GM19238 (cell line): ENCODE data around the gene SEC11C.
"Not testable (repeated sequence)": the region's sequence is repeated elsewhere in the genome, so short reads cannot be mapped to it uniquely, and the experiment has no call there.

ENCODE experiments used
- DNase-seq: peaks from one replicate; pipeline ENCODE4 v3.0.0; 2011; ENCODE audit warnings: low spot score; ENCODE audit not compliant: insufficient read length

The SEC11C gene

GRCh38 chr18:59139615-59140301, at the start of gene SEC11C:
SEC11C (plus strand) TSS chr18:59139884; CDS start chr18:59139949, 65 bp downstream.
- peak; percentile 88 for DNase-seq

DNA sequence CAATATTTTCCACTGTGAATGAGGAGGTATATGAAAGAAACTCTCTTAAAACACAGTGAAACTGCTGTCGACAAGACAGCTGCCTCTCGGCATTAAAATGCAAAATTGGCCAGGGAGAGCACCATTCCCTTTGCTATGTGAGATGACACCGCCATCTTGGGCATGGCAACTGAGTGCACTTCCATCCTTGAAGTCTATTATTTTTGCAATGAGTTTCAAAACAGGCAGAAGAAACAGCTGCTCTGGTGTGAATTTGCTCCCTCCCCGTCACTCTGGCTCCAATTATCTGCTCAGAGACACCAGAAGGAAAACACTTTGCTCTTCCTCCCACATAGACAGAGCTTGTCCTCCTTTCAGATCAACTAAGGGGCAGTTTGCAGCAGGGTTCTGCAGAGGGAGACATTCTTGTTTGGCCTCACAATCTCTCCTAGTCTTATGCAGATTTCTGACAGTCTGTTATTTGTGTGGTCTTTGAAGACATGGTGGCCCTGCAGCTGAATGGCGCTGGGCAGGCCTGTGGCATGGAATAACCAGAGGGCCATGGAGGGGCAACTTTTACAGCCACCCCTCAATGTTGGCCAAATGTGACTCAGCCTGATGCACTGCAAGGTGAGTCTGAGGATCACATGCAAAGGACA, 48.6 kb upstream of the SEC11C start:
- no peak for DNase-seq

DNA sequence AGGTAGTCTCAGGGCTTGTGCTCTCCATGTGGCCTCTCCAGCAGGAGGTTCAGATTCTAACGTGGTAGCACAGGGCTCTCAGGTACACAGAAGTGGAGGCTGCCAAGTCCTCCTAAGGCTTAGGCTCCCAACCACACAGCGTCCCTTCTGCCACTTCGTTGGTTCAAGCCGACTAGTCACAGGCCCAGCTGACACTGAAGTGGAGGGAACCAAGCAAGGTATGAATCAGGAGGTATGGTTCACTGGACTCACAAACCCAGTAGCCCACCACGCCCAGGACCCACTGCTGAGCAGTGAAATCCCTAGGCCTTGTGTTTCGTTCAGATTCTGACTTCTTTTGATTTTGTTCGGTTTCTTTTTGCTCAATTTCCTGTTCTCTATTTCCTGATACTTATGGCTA, 46.0 kb upstream of the SEC11C start:
- DNase-seq, result no peak

DNA sequence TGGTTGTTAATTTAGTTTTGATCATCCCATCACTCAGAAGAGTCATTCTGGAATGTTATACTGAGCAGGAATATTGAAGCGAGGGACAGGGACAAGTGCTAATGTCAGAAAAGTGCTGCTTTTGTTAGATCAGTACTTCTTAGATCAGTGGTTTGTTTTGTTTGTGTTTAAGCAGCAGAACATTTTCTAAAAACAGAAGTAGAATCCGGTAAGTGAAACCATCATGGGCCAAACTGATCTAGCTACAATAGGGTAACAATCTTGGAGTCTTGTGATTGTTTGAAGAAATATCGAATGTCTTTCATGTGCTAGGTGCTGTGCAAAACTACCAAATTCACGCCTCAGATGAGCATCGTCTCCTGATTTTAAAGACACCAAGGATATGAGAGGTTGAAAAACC, 45.1 kb upstream of the SEC11C start:
- DNase-seq, result no peak

DNA sequence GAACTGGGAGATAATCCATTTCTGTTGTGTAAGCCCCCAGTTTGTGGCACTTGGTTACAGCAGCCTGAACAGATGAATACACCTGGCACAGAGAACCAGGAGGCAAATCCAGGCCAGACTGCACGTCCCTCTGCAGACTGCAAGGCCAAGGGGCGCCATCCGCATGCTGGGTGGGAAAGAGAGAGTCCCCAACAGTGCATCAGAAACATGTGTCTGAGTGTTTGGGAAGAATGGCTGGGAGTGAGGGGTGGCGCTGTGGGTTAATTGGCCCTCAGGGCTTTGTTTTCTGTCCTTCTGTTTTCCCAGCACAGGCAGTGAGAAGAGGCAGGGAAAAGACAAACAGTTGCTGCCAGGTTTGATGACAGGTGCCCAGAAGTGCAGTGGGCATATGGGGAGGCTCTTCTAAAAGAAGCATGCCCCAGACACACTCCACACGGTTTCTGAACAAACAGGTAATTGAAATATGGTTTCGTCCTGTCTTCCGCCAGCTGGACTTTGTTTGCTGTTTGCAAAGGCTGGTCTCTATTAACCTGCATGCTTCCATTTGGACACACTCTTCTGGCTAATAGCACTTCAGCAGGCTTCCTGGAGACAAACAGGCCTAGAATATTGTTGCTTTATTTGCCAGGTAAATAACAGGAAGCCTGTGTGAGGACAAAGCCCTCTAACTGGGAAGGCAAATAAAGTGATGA, 43.4 kb upstream of the SEC11C start:
- DNase-seq, result no peak

DNA sequence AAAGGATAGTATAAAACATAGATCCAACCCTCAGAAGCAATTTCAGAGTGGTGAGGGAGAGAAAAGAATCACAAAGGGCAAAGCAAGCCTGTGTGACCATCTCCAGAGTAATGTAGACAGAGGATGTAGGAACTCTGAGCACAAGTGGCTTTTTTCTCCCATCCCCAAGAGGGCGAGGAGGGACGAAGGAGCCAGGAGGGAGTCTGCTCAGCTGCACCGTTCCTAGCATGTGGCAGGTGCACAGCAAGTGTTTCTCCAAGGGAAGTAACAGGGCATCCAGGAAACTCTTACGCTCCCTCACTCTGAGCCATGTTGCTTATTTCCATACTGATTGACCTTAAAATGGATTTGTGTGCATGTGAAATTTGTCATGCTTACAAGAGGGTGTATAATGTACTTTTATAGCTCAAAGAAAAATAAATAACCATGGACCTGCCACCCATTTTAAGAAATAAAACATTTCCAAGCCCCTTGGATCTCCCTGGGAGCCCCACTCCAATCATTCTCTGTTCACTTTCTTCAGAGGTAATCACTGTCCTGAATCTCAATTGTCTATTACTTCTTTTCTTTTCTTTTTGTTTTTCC, 37.8 kb upstream of the SEC11C start:
- DNase-seq, result no peak

DNA sequence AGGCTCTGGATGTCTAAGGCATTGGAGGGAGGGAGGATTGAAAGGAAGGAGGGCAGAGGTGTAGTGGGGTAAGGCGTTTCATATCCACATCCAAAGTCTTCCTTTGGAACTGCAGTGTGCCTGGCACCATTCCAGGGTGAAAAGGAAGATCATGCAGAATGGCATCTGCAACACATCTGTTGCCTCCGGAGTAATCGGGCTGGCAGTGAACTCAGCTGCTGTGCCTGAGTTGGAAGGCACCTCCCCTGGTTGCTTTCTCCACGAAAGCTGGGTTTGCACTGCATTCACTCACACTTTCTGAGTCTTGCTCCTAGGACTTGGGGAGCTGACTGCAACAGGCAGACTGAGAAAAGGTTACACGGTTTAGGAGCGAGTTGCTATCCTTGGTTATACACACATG, 30.3 kb upstream of the SEC11C start:
- DNase-seq, result no peak

DNA sequence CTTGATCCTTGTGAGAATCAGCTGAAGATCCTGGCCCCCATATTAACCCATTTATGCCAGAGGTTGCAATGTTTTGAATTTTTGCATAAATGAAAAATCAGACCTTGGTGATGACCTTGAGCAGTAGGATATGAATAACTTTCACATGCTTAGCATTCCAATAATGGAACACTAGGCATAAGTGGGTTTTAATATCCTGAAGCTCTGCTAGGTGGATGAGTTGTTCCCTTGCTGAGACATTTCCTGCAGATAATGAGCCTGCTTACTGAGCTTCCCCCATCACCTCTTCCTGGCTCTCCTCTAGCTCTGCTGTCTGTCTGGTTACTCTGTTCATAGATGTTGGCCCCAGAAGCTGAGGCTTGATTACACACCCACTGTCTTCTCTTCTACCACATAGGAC, 25.5 kb upstream of the SEC11C start:
- DNase-seq, result no peak

GRCh38 chr18:59123588-59124369, 15.9 kb upstream of the SEC11C start:
- no peak for DNase-seq

- no peak for DNase-seq
Measured at GRCh38 chr18:59124370-59124704, 15.3 kb upstream of the SEC11C start.

DNA sequence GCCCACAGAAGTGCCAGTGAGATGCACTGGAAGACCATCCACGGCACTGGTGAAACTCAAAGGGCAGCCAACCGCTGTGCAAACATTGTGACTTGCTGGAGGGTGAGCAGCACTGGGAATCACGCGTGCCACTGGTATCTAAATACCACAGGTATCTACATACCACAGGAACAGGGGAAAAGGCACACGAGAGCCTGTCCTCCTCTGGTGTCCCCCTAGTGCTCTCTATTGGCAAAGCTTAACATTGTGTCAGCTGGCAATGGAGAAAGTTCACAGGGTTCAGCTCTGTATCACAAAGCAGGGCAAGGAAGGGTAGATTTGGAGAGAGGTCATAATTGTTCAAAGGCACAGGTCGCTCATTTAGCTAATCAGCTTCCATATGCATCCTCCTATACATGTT, 12.6 kb upstream of the SEC11C start:
- no peak for DNase-seq

DNA sequence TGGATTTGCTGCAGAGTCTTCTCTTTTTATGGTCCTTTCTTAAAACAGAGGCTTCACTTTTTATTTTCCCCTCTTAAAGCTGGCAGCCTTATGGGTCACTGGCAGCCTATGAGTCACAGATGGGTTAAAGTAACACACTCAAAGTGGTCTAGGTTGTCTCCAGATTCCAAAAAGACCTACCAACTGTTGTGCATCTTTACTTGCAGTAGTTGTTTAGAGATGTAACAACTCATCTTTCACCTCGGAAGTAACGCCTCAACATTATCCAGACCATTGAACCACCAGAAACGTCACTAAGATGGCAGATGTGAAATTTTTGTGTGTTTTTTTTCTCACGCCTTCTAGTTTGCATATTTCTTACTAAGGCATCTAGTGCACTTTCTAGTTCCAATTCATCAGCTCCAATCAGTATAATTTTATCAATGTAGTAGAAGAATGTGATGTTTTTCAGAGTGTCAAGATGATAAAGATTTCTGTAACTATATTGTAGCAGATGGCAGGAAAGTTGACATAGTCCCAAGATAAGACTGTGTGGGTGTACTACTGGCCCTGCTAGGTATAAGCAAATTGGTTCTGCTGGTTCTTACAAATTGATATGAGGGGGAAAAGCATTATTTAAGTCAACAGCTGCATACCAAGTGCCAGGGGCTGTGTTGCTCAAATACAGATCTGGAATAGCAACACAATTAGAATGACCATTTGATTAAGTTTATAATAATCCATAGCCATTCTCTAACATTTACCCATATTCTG, 9.6 kb upstream of the SEC11C start:
- DNase-seq, result no peak

GRCh38 chr18:59132810-59133465, 6.7 kb upstream of the SEC11C start:
- no peak for DNase-seq

DNA sequence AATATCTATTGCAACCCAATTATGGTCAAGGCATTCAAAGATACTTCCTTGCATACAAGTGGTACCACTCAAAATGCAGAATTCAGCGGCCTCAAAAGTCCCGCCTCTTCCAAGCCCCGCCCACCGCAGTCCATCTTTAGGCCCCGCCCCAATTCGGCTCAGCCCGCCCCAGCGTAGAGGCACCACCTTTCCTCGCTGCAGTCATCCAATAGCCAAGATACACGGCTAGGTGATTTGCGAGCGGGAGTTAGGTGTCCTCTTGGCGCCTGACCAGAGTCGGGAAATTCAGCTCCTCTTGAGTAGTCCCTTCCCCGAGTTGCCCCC, 431 bp upstream of the SEC11C start:
- DNase-seq, result peak; percentile 88

DNA sequence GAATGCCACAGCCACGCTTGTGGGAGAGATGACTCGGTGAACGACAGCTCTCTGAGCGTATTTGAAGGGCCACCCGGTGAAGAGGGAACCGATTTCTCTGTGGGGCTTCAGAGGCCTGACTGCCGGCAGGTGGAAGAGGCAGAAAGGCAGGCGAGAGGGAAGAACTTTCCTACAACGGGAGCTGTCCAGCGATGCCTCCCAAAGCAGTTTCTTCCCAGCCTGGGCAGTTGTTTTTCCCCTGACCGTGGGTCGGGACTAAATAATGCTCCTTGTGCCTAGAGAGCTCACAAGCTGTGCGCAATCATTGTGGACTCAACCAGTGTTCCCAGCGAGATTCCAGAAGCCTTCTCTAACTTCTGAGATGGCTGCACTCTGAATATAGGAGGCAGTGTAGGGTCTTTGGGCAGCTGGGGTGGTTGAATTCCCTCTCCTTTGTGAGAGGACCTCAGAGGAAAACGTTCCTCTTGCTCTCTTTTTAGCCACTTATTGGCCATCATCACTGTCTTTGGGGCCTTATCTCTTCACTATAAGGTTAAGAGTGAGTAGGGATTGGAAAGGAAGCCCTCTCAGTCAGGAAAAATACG, 710 bp downstream of the SEC11C start:
- no peak for DNase-seq

GRCh38 chr18:59141294-59142068, 1.8 kb downstream of the SEC11C start:
- no peak for DNase-seq

GRCh38 chr18:59142274-59142673, 2.6 kb downstream of the SEC11C start:
- DNase-seq, result no peak

DNA sequence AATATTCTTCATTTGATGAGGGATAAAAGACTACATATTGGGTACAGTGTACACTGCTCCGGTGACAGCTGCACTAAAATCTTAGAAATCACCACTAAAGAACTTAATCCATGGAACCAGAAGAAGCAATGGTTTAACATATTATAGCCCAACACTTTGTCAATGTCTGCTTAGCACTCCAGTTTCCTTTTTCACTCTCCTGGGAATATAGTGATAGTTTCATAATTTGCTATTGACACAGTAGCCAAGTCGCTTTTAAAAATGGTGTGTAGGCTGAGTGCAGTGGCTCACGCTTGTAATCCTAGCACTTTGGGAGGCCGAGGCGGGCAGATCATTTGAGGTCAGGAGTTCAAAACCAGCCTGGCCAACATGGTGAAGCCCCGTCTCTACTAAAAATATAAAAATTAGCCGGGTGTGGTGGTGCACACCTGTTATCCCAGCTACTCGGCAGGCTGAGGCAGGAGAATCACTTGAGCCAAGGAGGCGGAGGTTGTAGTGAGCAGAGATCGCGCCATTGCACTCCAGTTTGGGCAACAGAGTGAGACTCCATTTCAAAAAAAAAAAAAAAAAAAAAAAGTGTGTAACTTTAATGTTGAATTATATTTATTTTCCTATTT, 3.2 kb downstream of the SEC11C start:
- not testable (repeated sequence) for DNase-seq

DNA sequence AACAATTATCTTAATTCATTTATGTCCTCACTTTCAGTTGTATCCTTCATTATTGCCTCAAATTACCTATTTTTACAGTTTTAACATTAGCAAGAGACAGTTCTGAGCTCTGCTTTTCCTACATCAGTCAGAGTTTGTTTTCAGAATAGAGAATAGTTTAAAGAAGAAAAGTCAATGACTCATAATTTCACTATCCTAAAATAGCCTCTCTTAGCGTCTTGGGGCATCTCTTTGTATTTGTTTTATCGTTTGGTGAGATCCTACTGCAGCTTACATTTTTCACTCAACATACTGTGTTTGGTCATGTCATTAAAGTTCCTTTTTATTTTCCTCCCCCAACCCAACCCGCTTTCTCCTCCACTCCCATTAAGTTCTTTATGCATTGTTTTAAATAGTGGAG, 3.8 kb downstream of the SEC11C start:
- no peak for DNase-seq
